ENCODE results near the gene TOGARAM1.
A peak's percentile ranks its signal among the peaks of the same experiment; 100 is the strongest.

TOGARAM1 gene

DNA sequence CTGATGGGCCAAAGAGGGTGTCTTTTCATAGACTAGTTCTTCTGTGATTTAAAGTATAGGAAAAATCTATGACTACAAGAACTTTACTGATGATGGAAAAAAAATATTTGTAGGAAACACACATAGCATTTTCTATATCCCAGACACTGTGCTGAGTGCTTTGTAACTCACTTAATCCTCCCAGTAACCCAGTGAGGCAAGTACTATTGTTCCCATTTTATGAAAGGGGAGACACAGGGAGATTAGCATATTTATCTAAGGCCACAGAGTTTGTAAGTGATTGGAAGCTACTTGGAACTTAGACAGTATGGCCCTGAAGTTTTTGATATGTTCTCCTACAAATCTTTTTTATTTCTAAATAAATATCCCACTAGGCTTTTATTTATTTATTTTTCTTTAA lies 141.8 kb downstream of the TOGARAM1 start:
- DNase-seq (ENCODE audit: insufficient read length, low spot score) (no peak), FAIRE-seq (no peak)
- TF ChIP-seq, protein P1, sequence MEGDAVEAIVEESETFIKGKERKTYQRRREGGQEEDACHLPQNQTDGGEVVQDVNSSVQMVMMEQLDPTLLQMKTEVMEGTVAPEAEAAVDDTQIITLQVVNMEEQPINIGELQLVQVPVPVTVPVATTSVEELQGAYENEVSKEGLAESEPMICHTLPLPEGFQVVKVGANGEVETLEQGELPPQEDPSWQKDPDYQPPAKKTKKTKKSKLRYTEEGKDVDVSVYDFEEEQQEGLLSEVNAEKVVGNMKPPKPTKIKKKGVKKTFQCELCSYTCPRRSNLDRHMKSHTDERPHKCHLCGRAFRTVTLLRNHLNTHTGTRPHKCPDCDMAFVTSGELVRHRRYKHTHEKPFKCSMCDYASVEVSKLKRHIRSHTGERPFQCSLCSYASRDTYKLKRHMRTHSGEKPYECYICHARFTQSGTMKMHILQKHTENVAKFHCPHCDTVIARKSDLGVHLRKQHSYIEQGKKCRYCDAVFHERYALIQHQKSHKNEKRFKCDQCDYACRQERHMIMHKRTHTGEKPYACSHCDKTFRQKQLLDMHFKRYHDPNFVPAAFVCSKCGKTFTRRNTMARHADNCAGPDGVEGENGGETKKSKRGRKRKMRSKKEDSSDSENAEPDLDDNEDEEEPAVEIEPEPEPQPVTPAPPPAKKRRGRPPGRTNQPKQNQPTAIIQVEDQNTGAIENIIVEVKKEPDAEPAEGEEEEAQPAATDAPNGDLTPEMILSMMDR (IDR thresholded peaks at IDR 0.05; ENCODE audit: insufficient read depth, missing control alignments), result no peak

DNA sequence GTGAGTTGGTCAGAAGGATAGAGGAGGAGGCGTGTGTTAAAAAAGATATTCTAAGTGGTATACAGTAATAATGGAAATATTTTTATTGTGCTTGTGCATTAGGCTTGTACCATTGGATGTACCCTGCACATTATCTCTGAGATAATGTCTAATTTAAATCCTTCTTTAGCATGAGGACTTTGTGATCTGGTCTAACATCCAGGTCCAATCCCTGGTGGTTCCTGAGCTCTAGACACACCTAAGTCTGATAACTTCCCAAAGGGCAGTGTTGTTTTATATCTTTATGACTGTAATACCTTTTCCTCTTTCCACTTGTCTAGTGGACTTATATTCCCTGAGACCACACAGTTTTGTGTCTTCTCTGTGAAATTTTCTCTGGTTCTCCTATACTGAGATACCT lies 142.6 kb downstream of the TOGARAM1 start:
- FAIRE-seq (no peak), DNase-seq (ENCODE audit: insufficient read length, low spot score) (no peak)
- TF ChIP-seq, protein P1 (IDR thresholded peaks at IDR 0.05; ENCODE audit: insufficient read depth, missing control alignments), result no peak

DNA sequence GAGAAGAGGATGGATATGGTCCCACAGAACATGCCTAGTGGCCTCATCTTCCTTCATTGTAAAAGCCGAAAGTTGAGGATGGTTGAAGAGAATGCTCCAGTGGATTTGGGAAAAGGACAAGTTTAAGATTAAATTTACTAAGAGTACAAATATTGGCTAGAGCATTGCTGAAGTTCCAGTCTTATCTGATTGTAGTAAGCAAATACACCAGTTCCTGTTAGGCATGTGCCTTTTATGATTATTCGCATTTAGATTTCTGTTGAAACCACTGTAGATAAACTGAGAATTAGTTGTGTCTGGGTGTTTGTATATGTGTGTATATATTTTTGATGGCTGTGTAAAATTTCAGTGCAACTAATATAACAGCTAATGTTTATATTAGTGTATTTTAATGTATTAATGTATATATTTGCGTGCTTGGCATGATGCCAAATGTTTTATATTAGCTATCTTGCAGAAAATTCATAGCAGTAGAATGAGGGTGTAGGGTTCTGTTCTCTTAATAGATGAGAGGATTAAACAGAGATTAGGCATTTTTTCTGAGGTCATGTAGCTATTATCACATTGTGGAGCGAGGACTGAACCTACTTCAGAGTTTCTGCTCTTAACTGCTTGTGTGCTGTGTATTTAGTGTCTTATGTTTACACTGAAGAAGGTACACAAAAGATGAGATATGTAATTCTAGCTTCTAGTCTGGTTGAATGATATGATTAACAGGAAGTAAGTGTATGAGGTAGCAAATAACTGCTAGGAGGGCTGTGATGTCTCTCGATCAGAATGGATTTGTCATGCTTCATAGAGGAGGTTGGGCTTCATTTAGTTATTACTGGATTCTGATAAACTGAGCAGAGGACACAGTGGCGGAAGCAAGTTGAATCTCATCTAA lies 151.1 kb downstream of the TOGARAM1 start:
- TF ChIP-seq, protein P1 (IDR thresholded peaks at IDR 0.05; ENCODE audit: insufficient read depth, missing control alignments), result no peak
- DNase-seq (ENCODE audit: insufficient read length, low spot score), result no peak
- FAIRE-seq, result peak; percentile 82

DNA sequence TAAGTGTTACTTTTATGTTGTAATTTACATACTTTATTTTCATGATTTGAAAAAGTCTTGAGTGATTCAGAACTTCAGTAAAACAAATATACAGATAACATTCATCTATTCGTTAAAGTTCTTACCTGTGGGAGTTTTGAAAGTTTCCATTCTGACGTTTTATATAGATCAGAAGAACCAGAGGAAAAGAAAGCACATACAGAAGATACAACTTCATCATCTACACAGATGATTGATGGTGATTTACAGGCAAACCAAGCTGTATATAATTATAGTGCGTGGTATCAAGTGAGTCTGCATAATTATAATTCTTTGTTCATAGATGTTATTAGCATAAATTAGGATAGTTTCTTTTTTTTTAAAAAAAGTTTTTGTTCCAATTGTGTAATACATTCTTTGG lies 152.3 kb downstream of the TOGARAM1 start:
- TF ChIP-seq, protein P1 (IDR thresholded peaks at IDR 0.05; ENCODE audit: insufficient read depth, missing control alignments), result no peak
- DNase-seq (ENCODE audit: insufficient read length, low spot score) (no peak), FAIRE-seq (no peak)

DNA sequence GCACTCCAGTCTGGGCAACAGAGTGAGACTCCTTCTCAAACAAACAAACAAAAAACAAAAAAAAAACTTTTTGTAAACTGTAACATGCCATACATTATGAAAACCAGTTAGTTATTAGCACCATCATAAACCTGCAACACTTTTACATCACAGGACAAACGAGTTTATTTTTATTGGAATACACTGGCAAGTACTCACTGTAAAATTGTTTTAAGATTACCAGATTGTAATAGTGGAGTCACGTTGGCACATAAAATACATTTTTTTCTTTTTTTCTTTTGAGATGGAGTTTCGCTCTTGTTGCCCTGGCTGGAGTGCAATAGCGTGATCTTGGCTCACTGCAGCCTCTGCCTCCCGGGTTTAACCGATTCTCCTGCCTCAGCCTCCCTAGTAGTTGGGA lies 156.6 kb downstream of the TOGARAM1 start:
- no peak for FAIRE-seq
- TF ChIP-seq, protein P1 (IDR thresholded peaks at IDR 0.05; ENCODE audit: insufficient read depth, missing control alignments), result no peak
- DNase-seq (ENCODE audit: insufficient read length, low spot score), result no peak

DNA sequence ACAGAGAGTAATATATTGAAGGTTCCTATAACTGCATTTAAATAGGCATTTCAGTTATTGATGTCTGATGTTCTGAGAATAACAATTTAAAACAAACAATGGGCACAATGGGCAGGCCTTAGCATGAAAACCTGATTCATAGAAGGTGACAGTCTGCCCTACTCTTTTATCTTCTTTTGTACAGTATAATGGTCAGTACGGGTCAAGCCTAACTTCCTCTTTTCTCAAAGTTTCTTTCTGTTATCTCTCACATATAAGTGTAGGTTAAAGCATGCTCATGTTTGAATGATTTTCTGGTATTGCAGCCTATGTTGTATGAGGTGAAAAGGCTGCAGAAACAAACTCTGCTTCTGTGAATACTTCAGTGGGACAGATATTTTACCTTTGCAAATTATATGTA lies 158.1 kb downstream of the TOGARAM1 start:
- DNase-seq (ENCODE audit: insufficient read length, low spot score) (no peak), FAIRE-seq (no peak)
- TF ChIP-seq, protein P1 (IDR thresholded peaks at IDR 0.05; ENCODE audit: insufficient read depth, missing control alignments), result no peak

DNA sequence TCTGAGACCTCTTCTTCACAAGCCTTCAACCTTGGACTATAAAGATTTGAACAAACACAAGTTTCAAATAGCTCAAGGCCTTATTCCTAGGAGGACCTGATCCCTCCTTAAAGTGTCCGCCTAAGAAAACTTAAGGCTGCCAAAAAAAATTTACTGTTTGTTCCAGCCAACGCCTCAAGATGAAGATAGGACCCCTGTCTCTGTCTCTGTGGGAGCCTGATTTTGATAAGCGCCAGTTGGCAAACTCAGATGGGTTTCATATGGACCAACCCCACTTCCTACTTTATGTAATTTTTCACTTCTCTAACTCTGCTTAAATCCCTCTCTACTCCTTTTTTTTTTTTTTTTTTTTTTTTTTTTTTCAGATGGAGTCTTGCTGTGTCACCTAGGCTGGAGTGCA lies 161.3 kb downstream of the TOGARAM1 start:
- DNase-seq (ENCODE audit: insufficient read length, low spot score) (no peak), FAIRE-seq (no peak)
- TF ChIP-seq, protein P1 (IDR thresholded peaks at IDR 0.05; ENCODE audit: insufficient read depth, missing control alignments), result no peak
